GM19397 (cell line): ENCODE measurements around the gene SEMA6A.
"Not testable (repeated sequence)": the region's sequence is repeated elsewhere in the genome, so short reads cannot be mapped to it uniquely, and the experiment has no call there.

Experiments
- ATAC-seq: cut with Tn5 transposase; IDR thresholded peaks from one replicate; pipeline ENCODE4 v1.9.1; 2021; ENCODE audit warnings: mild to moderate bottlenecking, moderate library complexity; ENCODE audit not compliant: unreplicated experiment

The SEMA6A gene

DNA sequence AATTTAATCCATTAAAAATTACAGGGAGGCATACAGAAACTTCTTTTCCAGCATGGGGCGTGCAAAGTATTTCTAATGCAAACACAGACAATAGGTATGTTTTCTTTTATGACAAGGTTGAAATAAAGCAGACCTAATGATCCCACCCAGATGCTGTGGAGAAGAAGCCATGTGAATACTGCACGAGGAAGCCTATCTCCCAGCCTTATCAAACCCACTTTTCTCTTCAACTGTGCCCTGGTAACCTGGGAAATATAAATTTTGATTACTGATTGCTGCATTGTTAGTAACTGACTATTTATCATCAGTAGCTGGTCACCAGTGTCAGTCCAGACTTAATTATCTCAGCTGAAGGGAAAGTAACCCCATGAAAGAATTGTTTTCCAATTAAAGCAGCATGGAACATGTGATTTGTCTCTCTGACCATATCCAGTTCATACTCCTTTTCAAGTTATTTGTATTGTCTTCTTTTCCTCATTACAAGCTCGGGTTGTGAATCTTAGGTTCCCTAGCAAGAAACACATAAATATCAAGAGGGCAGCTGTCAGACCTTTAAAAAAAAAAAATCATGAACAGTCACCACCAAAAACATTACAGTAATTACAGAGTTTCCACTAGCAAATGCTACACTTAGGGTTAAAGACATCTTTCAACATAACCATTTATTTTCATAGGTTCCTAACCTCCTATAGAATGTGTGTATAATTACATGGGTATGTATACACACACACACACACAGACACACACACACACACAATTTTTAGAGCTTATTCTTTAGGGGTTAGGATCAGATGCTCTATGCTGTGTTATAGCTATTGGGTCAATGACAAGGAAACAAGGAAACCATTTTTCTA, 50.3 kb downstream of the SEMA6A start:
- ATAC-seq = no peak

GRCh38 chr5:116523182-116523581, 51.4 kb downstream of the SEMA6A start:
- ATAC-seq = not testable (repeated sequence)

DNA sequence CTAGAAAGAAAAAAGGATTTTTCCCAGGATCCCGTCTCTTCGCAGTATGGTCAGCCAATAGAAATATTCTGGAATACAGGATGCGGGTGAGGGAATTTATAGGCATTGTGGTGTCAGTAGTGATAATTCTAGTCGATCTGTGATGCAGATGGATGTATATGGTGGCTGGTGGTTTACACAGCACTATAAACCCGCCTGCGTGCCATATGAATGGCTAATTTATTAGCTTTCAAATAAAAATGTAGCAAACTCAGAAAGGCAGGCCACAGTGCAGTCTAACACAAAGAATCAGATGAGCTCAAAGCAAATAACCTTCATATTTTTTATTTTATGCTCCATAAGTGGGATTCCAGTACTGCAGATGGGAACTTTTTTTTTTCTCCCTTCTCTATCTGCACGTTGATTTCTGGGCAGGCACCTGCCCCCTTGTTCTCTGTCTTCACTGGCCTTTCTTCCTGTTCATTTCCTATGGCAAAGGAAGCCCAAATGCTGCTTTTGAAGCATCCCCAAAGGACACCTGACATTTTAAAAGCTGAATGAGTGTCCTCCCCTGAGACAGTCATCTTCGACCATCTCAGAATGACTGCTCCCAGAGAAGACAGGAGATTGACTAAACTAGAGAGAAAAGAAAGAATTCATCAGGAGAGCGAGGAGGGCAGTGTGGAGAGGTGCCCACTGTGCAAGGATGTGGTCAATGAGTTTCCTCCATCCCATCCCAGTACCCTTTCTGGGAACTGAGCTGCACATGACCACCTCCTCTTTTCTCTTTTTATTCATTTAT, 52.1 kb downstream of the SEMA6A start:
- ATAC-seq = no peak

- ATAC-seq = peak; percentile 59
These were observed 53.3 kb downstream of the SEMA6A start for GRCh38 chr5:116521173-116521872.

DNA sequence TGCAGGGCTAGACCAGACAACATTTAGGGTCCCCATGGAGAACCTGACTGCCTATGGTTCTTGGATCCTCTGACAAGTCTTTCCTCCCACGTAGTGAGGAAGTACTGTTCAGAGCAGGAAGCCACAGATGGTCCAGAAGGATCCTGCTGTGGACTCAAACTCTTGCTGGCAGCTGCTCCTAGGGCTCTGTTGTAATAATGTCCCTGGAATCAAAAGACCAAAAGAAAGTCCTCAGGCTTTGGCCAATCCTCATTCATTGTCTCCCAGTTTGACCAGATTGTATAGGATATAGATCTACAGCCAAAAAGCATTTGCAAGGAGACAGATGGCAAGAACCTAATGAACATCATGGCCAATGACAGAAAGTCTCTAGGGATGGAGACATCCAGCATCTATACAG, 53.9 kb downstream of the SEMA6A start:
- ATAC-seq = peak; percentile 20

DNA sequence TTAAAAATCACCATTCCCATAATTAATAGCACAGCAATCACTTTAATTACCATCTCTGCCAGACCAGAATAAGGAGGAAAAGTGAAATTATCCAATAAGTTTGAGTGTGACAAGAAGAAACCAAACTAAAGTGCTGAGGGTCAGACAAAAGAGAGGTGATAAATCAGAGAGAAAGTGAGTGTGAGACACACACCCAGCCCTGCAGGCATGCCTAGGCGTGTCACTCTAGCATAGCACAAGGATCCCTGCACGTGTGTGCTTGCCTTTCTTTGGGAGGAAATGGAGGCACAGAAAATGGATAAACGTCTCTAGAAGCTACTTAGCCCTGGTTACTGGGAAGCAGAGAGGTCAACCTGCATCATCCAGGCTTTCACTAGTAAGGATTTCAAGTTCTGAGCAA, 56.2 kb downstream of the SEMA6A start:
- ATAC-seq = no peak

- ATAC-seq = no peak
These were observed 57.1 kb downstream of the SEMA6A start for GRCh38 chr5:116517488-116517887.

DNA sequence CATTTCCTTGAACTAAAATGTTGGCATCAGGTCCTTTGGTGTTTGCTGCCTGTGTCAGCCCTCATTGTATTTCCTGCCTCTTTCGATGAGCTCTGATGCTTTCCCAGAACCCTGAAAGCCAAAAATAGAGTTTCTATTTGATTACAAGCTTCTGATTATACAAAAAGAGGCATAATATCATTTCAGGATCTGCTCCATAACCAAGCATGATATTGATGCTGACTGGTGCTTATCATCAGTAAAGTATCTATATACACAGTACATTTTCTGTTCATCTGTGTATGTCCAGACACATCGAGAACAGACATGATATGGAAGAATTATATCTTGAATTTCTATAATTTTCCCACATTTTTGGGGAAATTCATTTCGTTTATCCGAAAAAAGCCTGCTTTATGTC, 58.6 kb downstream of the SEMA6A start:
- ATAC-seq = no peak

DNA sequence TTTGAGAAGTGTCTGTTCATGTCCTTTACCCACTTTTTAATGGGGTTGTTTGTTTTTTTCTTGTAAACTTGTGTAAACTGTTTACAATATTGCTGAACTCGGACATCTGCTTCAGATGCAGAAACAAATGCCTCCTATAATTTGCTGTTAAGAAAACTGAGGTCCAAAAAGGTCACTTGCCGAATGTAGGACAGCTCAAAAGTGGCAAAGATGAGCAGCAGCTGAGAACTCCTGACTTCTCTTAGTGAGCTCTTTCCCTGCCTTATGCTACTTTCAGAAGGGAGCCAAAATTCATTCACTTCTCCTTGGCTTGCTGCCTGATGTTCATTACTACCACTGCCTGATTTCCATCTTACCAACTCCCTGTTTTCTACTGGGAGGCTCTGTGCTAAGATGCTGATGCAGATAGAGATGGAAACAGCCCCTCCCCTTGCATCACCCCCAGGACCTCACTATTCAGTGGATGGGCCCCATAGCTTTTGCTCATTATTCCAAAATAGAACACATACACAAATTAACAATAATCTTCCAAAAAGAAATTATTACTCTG, 60.1 kb downstream of the SEMA6A start:
- no peak for ATAC-seq

GRCh38 chr5:116510517-116510916, 64.1 kb downstream of the SEMA6A start:
- no peak for ATAC-seq

- ATAC-seq = no peak
These were observed 65.0 kb downstream of the SEMA6A start for GRCh38 chr5:116509483-116510244.

GRCh38 chr5:116508835-116509234, 65.8 kb downstream of the SEMA6A start:
- no peak for ATAC-seq

DNA sequence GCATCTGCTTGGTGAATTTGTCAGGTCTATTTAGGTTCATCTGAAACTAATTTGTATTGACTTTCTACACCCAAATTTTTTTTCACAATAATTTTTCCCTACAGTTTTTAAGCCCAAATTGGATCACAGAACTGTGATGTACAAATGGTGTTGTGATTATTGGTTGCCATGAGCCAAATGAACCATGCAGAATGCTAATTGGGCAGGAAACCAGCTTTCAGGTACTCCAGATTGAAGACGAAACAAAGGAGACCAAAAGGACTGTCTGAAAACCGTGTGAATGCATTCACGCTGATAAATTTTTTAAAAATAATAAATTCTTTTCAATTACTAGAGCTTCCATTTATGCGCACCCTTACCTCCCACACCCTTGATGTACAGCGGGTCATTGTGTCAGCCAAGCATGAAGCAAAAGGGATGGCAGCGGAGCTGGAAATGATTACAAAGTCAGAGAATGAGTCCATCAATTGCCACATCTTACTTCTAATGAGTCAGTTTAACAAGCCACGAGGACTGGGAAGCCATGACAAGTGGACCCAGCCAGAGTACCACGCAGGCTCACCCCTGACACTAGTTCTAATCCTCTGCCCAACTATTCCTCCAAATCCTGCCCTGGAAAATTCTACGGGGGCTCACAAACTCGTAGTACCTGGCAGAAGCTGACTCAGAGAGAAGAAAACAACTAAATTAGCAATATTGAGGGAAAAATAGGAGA, 66.5 kb downstream of the SEMA6A start:
- no peak for ATAC-seq

- ATAC-seq = no peak
These were observed 67.5 kb downstream of the SEMA6A start for GRCh38 chr5:116507051-116507537.

- no peak for ATAC-seq
These were observed 68.1 kb downstream of the SEMA6A start for GRCh38 chr5:116506488-116506887.

GRCh38 chr5:116504593-116505166, 69.9 kb downstream of the SEMA6A start:
- ATAC-seq = no peak

DNA sequence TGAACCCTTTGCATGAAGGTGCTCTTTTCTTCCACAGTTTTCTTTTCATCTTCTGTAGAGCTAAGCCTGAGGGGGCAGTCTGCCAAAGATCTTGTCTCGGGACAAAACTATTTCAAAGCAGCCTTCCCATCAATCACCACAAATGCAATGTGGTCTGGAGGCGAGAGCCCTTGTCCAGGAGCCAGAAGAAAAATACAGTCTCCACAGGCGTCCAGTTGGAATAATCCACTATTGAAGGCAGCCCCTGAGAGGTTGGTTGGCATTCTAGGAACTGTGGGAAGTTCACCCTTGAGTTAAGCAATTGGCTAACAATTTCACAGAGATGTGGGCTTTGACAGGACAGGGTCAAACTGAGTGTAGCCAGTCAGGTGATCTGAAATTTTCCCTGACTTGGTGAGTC, 72.0 kb downstream of the SEMA6A start:
- ATAC-seq = no peak

DNA sequence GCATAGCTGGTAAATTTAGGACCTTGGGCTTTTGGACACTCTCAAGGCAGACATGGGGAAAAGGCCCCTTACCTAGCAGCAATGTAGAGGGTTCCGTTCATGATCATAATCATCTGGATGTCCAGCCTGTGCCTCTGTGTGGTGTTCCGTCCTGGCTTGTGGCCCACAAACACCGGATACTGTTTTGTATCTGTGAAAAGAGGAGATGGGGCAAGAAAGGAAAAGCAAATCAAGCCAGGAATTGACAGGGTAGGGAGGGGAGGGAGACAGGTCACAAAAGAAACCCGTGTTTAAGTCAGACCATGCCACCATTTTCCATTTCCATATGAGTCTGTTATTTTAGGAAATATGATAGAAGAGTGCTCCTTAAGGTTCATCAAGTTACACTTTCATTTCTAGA, 72.5 kb downstream of the SEMA6A start:
- no peak for ATAC-seq

DNA sequence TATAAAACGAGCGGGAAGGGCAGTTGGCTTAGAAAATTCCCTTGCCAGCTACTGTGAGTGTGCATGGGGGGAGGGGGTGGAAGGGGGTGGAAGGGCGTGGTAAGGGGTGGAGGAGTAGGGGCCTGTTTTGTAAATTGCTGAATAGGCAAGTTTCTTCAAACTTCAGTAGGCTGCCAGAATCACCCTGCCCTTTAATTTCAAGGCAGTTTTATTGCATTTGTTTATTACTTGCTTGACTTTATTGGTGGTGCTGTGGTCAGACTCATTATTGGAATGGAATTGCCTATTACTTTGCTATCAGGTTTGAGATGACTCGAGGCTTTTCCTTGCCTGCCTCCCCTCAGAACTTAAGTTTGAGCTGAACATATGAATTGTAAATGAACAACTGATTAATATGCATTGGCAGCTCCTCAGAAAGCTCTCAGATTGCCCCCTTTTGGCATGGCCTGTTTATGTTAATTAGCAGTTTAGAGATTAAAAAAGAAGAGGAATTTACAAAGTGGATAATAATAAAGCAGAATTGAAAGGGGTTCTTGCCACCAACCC, 76.0 kb downstream of the SEMA6A start:
- ATAC-seq = no peak
